HAP-1 (cell line): Measurements from ENCODE around the gene WDR27.
A peak's percentile ranks its signal among the peaks of the same experiment; 100 is the strongest.
"Not testable (repeated sequence)": the region's sequence is repeated elsewhere in the genome, so short reads cannot be mapped to it uniquely, and the experiment has no call there.

Experiments
- DNase-seq, 2 experiments: peaks; one replicate each; pipeline ENCODE4 v3.0.0-alpha.2; 2016 to 2020; ENCODE audit warnings: low spot score in 2 of 2
- H3K27me3 ChIP-seq: fragments of 250-450 bp; sonication (Bioruptor Pico); 2 replicates; pipeline ENCODE4 v1.5.1; 2020; ENCODE audit warnings: low read depth, mild to moderate bottlenecking, moderate library complexity
- H3K36me3 ChIP-seq: fragments of 250-450 bp; sonication (Bioruptor Pico); replicated peaks from 2 replicates; pipeline ENCODE4 v1.5.1; 2020; ENCODE audit warnings: mild to moderate bottlenecking
- H3K4me1 ChIP-seq: fragments of 250-450 bp; sonication (Bioruptor Pico); 2 replicates; pipeline ENCODE4 v1.5.1; 2020; ENCODE audit warnings: mild to moderate bottlenecking
- H3K4me3 ChIP-seq: fragments of 250-450 bp; sonication (Bioruptor Pico); 2 replicates; pipeline ENCODE4 v1.5.1; 2020; ENCODE audit warnings: mild to moderate bottlenecking, moderate library complexity
- H3K9me3 ChIP-seq: fragments of 250-450 bp; sonication (Bioruptor Pico); 2 replicates; pipeline ENCODE4 v1.5.1; 2020; ENCODE audit warnings: mild to moderate bottlenecking, moderate library complexity
- in situ Hi-C: fragments of 300-500 bp; cut with MboI; formaldehyde crosslinking; loops from 3 replicates; pipeline ENCODE4 v1.14.3; 2020; ENCODE audit warnings: low sequenced_read_pairs, inconsistent platforms, mixed read lengths

WDR27 gene

DNA sequence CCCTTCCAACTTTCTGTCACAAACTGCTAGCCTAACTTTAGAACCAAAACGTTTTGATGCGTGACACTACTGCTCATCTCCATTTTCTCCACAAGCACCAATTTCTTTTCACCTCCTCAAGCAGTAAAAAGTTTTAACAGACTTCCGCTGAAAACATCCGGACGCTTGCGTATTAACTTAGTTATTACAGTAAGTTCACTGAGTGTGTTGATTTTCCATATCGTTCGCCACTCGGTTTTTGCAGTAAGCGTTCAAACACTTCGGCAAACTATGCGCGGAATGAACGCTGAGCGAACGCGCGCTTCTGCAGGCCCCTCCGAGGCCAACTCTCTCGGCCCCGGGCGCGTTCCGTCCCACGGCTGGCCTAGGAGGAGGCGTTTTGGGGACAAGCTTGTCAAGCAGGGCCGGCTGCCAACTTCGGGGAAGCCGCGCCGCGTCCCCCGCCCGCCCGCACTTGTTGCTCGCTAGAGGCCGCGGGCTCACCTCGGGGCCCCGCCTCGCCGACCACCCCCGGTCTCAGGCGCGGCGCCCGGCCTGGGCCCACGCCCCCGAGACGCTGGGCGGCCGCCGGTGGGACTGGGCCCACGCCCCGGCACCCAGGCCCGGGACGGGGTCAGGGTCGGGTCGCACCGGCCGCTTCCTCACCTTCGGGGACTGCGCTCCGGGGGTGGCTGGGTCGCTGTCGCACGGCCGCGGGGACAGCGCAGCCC lies 21.5 kb upstream of the WDR27 start:
- H3K4me1 ChIP-seq = peaks cover 16% of the 10 kb centered on the region
- DNase-seq = peak; percentile 23 to 69
- in situ Hi-C loops = no loop called here

GRCh38 chr6:169722362-169723199 lies 20.8 kb upstream of the WDR27 start:
- in situ Hi-C loops = no loop called here
- peak; percentile 27 to 53 for DNase-seq
- Histone ChIP-seq H3K4me3 (peak overlapping the region; percentile 60), H3K27me3 (no peaks in the 10 kb centered on the region), H3K36me3 (no peaks in the 10 kb centered on the region), H3K4me1 (peaks cover 16% of the 10 kb centered on the region), H3K9me3 (no peaks in the 10 kb centered on the region)

More for the DNA sequence above, 21.5 kb upstream of the WDR27 start:
- no peaks in the 10 kb centered on the region for H3K36me3 ChIP-seq
- no peaks in the 10 kb centered on the region for H3K27me3 ChIP-seq
- H3K9me3 ChIP-seq = no peaks in the 10 kb centered on the region
- H3K4me3 ChIP-seq = peak overlapping the region; percentile 60

- Histone ChIP-seq H3K9me3 (no peaks in the 10 kb centered on the region), H3K4me3 (no peak overlapping the region), H3K27me3 (no peaks in the 10 kb centered on the region), H3K36me3 (peaks cover 20% of the 10 kb centered on the region), H3K4me1 (peaks cover 12% of the 10 kb centered on the region)
- in situ Hi-C loops = no loop called here
- no peak for DNase-seq
Observed at GRCh38 chr6:169720207-169720855, 18.5 kb upstream of the WDR27 start.

DNA sequence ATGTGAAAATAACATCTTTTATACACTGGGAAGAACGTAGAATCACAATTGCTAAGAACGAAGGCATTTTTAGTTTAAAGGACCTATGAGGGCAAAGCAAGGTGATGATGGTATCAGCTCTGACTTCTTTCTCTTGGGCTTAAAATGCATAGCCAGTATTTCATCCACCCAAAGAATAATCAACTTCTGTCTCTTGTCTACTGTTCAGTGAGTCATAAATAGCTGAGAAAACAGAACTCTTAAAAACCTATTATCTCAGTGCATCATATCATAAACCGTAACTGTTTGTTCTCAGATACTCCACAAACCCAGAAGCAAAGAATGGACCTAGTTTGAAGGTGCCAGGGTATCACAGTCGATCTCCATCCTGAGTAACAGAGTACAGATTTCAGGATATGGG lies 17.3 kb upstream of the WDR27 start:
- in situ Hi-C loops = no loop called here
- DNase-seq = no peak
- Histone ChIP-seq H3K4me3 (no peak overlapping the region), H3K9me3 (no peaks in the 10 kb centered on the region), H3K27me3 (no peaks in the 10 kb centered on the region), H3K4me1 (peaks cover 7% of the 10 kb centered on the region; the same call in 1 of the 2 replicates), H3K36me3 (peaks cover 26% of the 10 kb centered on the region)

- no peak overlapping the region for H3K4me3 ChIP-seq
- no peak for DNase-seq
- in situ Hi-C loops = no loop called here
- H3K36me3 ChIP-seq = peaks cover 47% of the 10 kb centered on the region
- no peaks in the 10 kb centered on the region for H3K27me3 ChIP-seq
- no peaks in the 10 kb centered on the region for H3K4me1 ChIP-seq
- no peaks in the 10 kb centered on the region for H3K9me3 ChIP-seq
Observed at GRCh38 chr6:169714595-169714994, 12.8 kb upstream of the WDR27 start.

- Histone ChIP-seq H3K27me3 (no peaks in the 10 kb centered on the region), H3K4me3 (no peak overlapping the region), H3K4me1 (no peaks in the 10 kb centered on the region), H3K9me3 (no peaks in the 10 kb centered on the region), H3K36me3 (peaks cover 50% of the 10 kb centered on the region)
- DNase-seq = no peak
- in situ Hi-C loops = no loop called here
Observed at GRCh38 chr6:169714178-169714577, 12.3 kb upstream of the WDR27 start.

DNA sequence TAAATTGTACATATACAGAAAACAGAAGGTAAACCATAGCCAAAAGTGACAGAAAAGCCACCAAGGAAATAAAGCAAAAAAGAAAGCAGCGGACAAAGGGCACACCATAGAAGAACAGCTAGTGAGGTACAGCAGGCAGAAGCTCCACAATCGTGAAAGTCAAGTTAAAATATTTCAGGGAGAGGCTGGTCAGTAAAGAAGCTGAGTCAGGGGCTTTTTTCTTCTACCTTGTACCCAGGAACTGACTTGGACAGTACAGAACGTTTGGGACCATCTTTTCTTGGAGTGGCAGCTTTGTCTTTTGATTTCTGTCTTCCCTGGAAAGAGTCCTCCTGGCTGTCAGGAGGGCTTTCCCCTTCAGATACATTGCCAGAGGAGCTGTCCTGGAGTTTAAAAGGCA lies 8.2 kb upstream of the WDR27 start:
- no peaks in the 10 kb centered on the region for H3K27me3 ChIP-seq
- H3K36me3 ChIP-seq = peaks cover 40% of the 10 kb centered on the region
- DNase-seq = no peak
- H3K4me1 ChIP-seq = peaks cover 7% of the 10 kb centered on the region
- in situ Hi-C loops = no loop called here
- no peak overlapping the region for H3K4me3 ChIP-seq
- H3K9me3 ChIP-seq = no peaks in the 10 kb centered on the region

DNA sequence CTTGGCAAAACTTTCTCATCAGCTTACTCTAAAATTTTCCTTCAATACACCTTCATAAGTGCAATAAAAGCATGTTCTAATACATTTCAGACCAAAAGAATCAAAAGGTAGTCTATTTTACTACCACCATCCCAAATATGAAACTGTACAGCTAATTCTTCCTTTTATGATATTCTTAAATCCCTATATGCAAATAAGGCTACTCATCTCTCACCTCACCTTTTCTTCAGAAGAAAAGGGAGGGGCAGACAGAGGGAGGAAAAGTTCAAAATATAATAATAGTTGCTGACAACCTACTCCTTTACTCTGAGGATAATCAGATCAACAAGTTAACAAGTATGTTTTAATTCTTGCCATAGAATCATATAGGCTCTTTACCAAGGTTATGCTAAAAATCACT lies 7.5 kb upstream of the WDR27 start:
- no peaks in the 10 kb centered on the region for H3K9me3 ChIP-seq
- H3K27me3 ChIP-seq = no peaks in the 10 kb centered on the region
- H3K4me1 ChIP-seq = peaks cover 12% of the 10 kb centered on the region
- no peak for DNase-seq
- no peak overlapping the region for H3K4me3 ChIP-seq
- H3K36me3 ChIP-seq = peaks cover 43% of the 10 kb centered on the region
- in situ Hi-C loops = no loop called here

DNA sequence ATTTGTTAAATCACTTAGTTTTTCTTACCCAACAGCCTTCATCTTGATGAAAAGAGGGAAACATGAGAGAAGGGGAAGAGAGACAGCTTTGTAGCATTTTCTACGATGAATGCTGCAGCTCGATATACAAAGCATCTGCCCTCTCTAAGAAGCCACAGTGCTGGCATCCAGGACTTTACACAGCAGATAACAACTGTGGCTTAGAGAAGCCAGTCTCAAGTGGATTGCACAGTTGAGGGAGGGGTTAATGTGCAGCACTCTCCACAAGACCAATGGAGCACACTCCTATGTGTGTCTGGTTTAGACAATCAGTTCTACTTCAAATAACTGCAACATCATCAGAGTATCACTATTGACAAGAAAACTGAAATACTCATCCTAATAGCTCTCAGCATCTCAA lies 5.9 kb upstream of the WDR27 start:
- no peak overlapping the region for H3K4me3 ChIP-seq
- H3K9me3 ChIP-seq = no peaks in the 10 kb centered on the region
- peaks cover 21% of the 10 kb centered on the region for H3K4me1 ChIP-seq
- no peak for DNase-seq
- H3K36me3 ChIP-seq = peaks cover 41% of the 10 kb centered on the region
- no peaks in the 10 kb centered on the region for H3K27me3 ChIP-seq
- in situ Hi-C loops = no loop called here

- in situ Hi-C loops = no loop called here
- Histone ChIP-seq H3K9me3 (no peaks in the 10 kb centered on the region), H3K27me3 (no peaks in the 10 kb centered on the region), H3K36me3 (peaks cover 19% of the 10 kb centered on the region), H3K4me3 (peak overlapping the region; percentile 97), H3K4me1 (peaks cover 31% of the 10 kb centered on the region)
- no peak for DNase-seq
Observed at GRCh38 chr6:169702840-169703246, 1.0 kb upstream of the WDR27 start.

DNA sequence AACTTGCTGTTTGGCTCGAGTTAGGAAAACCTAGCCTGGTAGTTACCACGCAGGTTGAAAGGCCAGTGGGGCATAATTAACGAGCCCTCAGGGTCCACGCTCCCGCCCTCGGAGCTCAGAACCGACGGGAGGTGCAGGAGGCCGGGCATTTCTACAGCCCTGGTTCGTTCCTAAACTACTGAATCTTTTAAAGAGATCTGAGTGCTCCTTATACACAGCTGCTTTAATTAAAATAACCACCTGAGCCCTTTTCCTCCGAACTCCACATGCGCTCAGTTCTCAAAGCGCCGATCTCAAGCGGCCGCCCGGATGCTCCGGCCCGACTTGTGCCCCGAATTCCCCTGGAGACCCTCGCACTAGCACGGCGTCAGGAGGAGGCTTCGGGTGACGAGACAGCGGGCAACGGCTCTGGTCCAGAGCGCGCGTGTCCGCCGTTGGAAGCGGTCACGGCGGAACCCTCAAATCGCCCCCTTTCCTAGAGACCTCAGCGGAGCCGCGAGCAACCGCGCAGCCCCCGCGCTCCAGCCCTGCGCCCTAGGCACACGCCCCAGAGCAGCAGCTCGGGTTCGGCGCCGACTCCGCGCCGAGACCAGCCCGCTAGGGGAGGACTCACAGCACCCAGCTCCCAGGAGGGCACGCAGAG lies 397 bp downstream of the WDR27 start:
- in situ Hi-C loops = no loop called here
- Histone ChIP-seq H3K4me1 (peaks cover 31% of the 10 kb centered on the region), H3K27me3 (no peaks in the 10 kb centered on the region), H3K4me3 (peak overlapping the region; percentile 97), H3K36me3 (peaks cover 19% of the 10 kb centered on the region), H3K9me3 (no peaks in the 10 kb centered on the region)
- peak in 1 of 2 experiments; percentile 44 for DNase-seq

DNA sequence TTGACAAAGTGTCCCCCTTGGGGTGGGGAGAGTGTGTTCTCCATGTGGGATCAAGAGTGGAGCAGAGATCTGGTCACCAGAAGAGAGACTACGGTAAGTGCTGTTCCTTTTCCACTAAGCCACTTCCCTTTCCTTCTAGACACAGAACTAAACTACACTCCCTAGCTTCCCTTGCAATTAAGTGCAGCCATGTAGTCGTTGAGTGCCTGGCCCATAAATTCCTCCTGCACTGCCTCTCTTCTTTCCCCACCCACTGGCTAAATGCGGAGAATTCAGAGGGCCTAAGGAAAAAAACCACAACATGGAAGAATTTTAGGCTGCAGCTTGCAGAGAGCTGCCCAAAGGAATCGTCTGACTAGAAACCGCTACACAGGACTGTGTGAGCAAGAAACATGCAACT lies 1.5 kb downstream of the WDR27 start:
- in situ Hi-C loops = no loop called here
- peaks cover 27% of the 10 kb centered on the region for H3K4me1 ChIP-seq
- H3K36me3 ChIP-seq = peaks cover 17% of the 10 kb centered on the region
- peak in 1 of 2 experiments; percentile 19 for DNase-seq
- no peaks in the 10 kb centered on the region for H3K9me3 ChIP-seq
- H3K27me3 ChIP-seq = no peaks in the 10 kb centered on the region
- H3K4me3 ChIP-seq = peak overlapping the region; percentile 97

- H3K9me3 ChIP-seq, H3K27me3 ChIP-seq, in situ Hi-C loops, H3K4me3 ChIP-seq: not testable (repeated sequence)
- Histone ChIP-seq H3K36me3 (peaks cover 11% of the 10 kb centered on the region), H3K4me1 (peaks cover 10% of the 10 kb centered on the region)
- DNase-seq = peak in 1 of 2 experiments; percentile 42
Observed at GRCh38 chr6:169697115-169697514, 4.7 kb downstream of the WDR27 start.
